SK-N-SH treated with all-trans-retinoic acid at 6 μM for 48 hours (cell line): ENCODE results near the gene COL3A1.

ENCODE experiments used
- ATAC-seq: fragments of 200-7000 bp; cut with Tn5 transposase; 3 replicates; pipeline ENCODE4 v1.9.1; 2020; ENCODE audit warnings: mild to moderate bottlenecking, moderate library complexity
- ARNTL ChIP-seq: fragments of 450-650 bp; formaldehyde crosslinking; IDR thresholded peaks from 2 replicates; pipeline ENCODE4 v1.5.0; 2020; ENCODE audit warnings: low read depth, mild to moderate bottlenecking, moderate library complexity, borderline replicate concordance
- BACH2 ChIP-seq: fragments of 250-450 bp; sonication (Bioruptor Pico); IDR thresholded peaks from 2 replicates; pipeline ENCODE4 v1.9.0; 2021; ENCODE audit warnings: mild to moderate bottlenecking, borderline replicate concordance
- CSDC2 ChIP-seq: fragments of 250-450 bp; sonication (Bioruptor Pico); IDR thresholded peaks from 2 replicates; pipeline ENCODE4 v1.5.0; 2020; ENCODE audit warnings: mild to moderate bottlenecking, moderate library complexity
- ESRRG ChIP-seq: fragments of 250-450 bp; sonication (Bioruptor Pico); IDR thresholded peaks from 2 replicates; pipeline ENCODE4 v1.6.1; 2021; ENCODE audit warnings: mild to moderate bottlenecking
- GLIS3 ChIP-seq: fragments of 250-450 bp; sonication (Bioruptor Pico); IDR thresholded peaks from 2 replicates; pipeline ENCODE4 v1.5.0; 2020; ENCODE audit warnings: mild to moderate bottlenecking, moderate library complexity
- ISL1 ChIP-seq: fragments of 250-450 bp; sonication (Bioruptor Pico); IDR thresholded peaks from 2 replicates; pipeline ENCODE4 v2.1.2; 2022; ENCODE audit warnings: mild to moderate bottlenecking, moderate library complexity
- OSR1 ChIP-seq: fragments of 250-450 bp; sonication (Bioruptor Pico); IDR thresholded peaks from 2 replicates; pipeline ENCODE4 v1.8.0; 2022; ENCODE audit warnings: moderate library complexity, mild to moderate bottlenecking, inconsistent platforms
- RARB ChIP-seq: fragments of 250-450 bp; sonication (Bioruptor Pico); IDR thresholded peaks from 2 replicates; pipeline ENCODE4 v1.8.0; 2021; ENCODE audit warnings: mild to moderate bottlenecking, moderate library complexity
- SNAI2 ChIP-seq: fragments of 250-450 bp; sonication (Bioruptor Pico); IDR thresholded peaks from 2 replicates; pipeline ENCODE4 v1.5.0; 2020; ENCODE audit warnings: mild to moderate bottlenecking, moderate library complexity
- TCF4 ChIP-seq: fragments of 250-450 bp; sonication (Bioruptor Pico); IDR thresholded peaks from 2 replicates; pipeline ENCODE4 v1.8.0; 2021; ENCODE audit warnings: mild to moderate bottlenecking, moderate library complexity, borderline replicate concordance
- TOX ChIP-seq: fragments of 250-450 bp; sonication (Bioruptor Pico); IDR thresholded peaks from 2 replicates; pipeline ENCODE4 v1.8.0; 2021; ENCODE audit warnings: mild to moderate bottlenecking, moderate library complexity, borderline replicate concordance
- ZC3H10 ChIP-seq: fragments of 250-450 bp; sonication (Bioruptor Pico); IDR thresholded peaks from 2 replicates; pipeline ENCODE4 v1.5.1; 2021; ENCODE audit warnings: mild to moderate bottlenecking, moderate library complexity
- ZFP3 ChIP-seq: fragments of 250-450 bp; sonication (Bioruptor Pico); IDR thresholded peaks from 2 replicates; pipeline ENCODE4 v1.5.0; 2020; ENCODE audit warnings: mild to moderate bottlenecking, moderate library complexity
- ZFP30 ChIP-seq: fragments of 450-650 bp; formaldehyde crosslinking; IDR thresholded peaks from 2 replicates; pipeline ENCODE4 v1.5.0; 2022; ENCODE audit warnings: mild to moderate bottlenecking, moderate library complexity
- ZNF565 ChIP-seq: fragments of 450-650 bp; formaldehyde crosslinking; conservative IDR thresholded peaks from 2 replicates; pipeline ENCODE4 v1.5.0; 2020; ENCODE audit warnings: low read depth, mild to moderate bottlenecking, moderate library complexity
- ZNF70 ChIP-seq: fragments of 450-650 bp; formaldehyde crosslinking; IDR thresholded peaks from 2 replicates; pipeline ENCODE4 v1.5.0; 2020; ENCODE audit warnings: mild to moderate bottlenecking, moderate library complexity
- ZNF8 ChIP-seq: fragments of 450-650 bp; formaldehyde crosslinking; IDR thresholded peaks from 2 replicates; pipeline ENCODE4 v1.5.0; 2020; ENCODE audit warnings: mild to moderate bottlenecking, moderate library complexity
- TF ChIP-seq, protein P1 (sequence below): fragments of 250-450 bp; sonication (Bioruptor Pico); IDR thresholded peaks from 2 replicates; pipeline ENCODE4 v1.8.0; 2021; ENCODE audit warnings: low read depth, mild to moderate bottlenecking, moderate library complexity, borderline replicate concordance
- TF ChIP-seq, protein P2 (sequence below): fragments of 250-450 bp; sonication (Bioruptor Pico); IDR thresholded peaks from 2 replicates; pipeline ENCODE4 v1.5.1; 2021; ENCODE audit warnings: mild to moderate bottlenecking, moderate library complexity
- TF ChIP-seq, protein P3 (sequence below): fragments of 250-450 bp; sonication (Bioruptor Pico); IDR thresholded peaks from 2 replicates; pipeline ENCODE4 v1.5.0; 2020; ENCODE audit warnings: mild to moderate bottlenecking, moderate library complexity
- TF ChIP-seq, protein P4 (sequence below): fragments of 250-450 bp; sonication (Bioruptor Pico); IDR thresholded peaks from 2 replicates; pipeline ENCODE4 v1.5.1; 2020; ENCODE audit warnings: low read depth, mild to moderate bottlenecking, moderate library complexity

The COL3A1 gene

DNA sequence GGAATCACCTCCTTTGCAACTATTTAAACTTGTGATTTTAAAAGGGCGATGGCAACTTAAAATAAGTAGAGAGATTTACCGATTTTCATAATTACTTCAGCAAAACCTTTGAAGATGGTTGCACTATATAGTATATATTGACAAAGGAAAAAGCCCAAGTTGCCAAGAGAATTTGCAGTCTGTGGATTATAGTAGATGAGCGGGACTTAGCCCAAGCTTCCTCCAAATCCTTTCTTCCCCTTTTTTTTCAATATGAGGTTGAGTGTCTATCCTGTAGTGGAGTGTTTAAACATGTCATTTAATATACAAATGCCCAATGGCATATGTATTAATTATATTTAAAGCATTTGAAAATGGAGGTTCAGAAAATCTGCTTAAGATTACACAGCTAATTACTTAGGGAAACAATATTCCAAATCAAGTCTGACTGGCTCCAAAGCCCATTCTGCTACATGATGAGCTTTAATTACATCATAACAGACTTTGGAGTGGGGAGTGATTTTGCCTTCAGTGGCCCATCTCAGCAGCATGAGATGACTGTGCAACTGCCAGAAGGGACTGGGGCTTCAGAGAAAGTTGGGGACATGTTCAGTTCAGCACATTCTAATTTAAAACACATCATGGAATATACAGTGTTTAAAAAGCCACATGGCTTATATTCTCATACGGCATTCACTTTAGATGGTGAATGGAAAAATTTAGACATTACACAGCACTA is 73.2 kb downstream of the COL3A1 start:
- no peak; the same call in 2 of the 3 replicates for ATAC-seq
- TF ChIP-seq ZFP30 (CRISPR knock-in tag) (no peak), ARNTL (CRISPR knock-in tag) (no peak), CSDC2 (no peak), ZFP3 (CRISPR knock-in tag) (no peak), GLIS3 (CRISPR knock-in tag) (no peak), SNAI2 (CRISPR knock-in tag) (no peak), BACH2 (CRISPR knock-in tag) (no peak), ESRRG (CRISPR knock-in tag) (no peak), RARB (CRISPR knock-in tag) (no peak), TOX (CRISPR knock-in tag) (no peak), ZNF70 (CRISPR knock-in tag) (no peak)
- TF ChIP-seq, protein P1, sequence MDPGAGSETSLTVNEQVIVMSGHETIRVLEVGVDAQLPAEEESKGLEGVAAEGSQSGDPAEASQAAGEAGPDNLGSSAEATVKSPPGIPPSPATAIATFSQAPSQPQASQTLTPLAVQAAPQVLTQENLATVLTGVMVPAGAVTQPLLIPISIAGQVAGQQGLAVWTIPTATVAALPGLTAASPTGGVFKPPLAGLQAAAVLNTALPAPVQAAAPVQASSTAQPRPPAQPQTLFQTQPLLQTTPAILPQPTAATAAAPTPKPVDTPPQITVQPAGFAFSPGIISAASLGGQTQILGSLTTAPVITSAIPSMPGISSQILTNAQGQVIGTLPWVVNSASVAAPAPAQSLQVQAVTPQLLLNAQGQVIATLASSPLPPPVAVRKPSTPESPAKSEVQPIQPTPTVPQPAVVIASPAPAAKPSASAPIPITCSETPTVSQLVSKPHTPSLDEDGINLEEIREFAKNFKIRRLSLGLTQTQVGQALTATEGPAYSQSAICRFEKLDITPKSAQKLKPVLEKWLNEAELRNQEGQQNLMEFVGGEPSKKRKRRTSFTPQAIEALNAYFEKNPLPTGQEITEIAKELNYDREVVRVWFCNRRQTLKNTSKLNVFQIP (CRISPR knock-in tag) = no peak
- TF ChIP-seq, protein P2, sequence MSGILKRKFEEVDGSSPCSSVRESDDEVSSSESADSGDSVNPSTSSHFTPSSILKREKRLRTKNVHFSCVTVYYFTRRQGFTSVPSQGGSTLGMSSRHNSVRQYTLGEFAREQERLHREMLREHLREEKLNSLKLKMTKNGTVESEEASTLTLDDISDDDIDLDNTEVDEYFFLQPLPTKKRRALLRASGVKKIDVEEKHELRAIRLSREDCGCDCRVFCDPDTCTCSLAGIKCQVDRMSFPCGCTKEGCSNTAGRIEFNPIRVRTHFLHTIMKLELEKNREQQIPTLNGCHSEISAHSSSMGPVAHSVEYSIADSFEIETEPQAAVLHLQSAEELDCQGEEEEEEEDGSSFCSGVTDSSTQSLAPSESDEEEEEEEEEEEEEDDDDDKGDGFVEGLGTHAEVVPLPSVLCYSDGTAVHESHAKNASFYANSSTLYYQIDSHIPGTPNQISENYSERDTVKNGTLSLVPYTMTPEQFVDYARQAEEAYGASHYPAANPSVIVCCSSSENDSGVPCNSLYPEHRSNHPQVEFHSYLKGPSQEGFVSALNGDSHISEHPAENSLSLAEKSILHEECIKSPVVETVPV (CRISPR knock-in tag) = no peak
- TF ChIP-seq, protein P3, sequence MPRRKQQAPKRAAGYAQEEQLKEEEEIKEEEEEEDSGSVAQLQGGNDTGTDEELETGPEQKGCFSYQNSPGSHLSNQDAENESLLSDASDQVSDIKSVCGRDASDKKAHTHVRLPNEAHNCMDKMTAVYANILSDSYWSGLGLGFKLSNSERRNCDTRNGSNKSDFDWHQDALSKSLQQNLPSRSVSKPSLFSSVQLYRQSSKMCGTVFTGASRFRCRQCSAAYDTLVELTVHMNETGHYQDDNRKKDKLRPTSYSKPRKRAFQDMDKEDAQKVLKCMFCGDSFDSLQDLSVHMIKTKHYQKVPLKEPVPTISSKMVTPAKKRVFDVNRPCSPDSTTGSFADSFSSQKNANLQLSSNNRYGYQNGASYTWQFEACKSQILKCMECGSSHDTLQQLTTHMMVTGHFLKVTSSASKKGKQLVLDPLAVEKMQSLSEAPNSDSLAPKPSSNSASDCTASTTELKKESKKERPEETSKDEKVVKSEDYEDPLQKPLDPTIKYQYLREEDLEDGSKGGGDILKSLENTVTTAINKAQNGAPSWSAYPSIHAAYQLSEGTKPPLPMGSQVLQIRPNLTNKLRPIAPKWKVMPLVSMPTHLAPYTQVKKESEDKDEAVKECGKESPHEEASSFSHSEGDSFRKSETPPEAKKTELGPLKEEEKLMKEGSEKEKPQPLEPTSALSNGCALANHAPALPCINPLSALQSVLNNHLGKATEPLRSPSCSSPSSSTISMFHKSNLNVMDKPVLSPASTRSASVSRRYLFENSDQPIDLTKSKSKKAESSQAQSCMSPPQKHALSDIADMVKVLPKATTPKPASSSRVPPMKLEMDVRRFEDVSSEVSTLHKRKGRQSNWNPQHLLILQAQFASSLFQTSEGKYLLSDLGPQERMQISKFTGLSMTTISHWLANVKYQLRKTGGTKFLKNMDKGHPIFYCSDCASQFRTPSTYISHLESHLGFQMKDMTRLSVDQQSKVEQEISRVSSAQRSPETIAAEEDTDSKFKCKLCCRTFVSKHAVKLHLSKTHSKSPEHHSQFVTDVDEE = no peak
- TF ChIP-seq, all 23 proteins: peak for 0

DNA sequence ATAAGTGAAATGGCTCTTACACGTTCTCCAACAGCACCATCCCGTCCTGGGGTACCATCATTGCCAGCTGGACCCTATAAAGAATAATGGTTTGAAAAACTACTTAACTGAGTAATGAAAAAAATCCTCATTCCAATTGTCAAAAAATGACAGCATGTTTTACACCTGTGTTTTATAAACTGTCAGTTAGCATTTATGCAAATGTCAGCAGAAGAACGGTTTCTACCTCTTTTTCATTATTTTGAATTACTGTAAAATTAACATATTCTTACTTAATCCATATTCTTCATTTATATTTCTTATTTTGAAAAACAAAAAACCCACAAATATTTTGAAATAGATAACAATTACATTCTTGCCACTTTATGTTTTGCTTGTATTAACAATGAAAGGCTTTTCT is 74.0 kb downstream of the COL3A1 start:
- TF ChIP-seq ZNF8 (CRISPR knock-in tag) (no peak), GLIS3 (CRISPR knock-in tag) (no peak), ZNF70 (CRISPR knock-in tag) (no peak), ARNTL (CRISPR knock-in tag) (no peak), OSR1 (CRISPR knock-in tag) (no peak), RARB (CRISPR knock-in tag) (no peak), TOX (CRISPR knock-in tag) (no peak), ZFP30 (CRISPR knock-in tag) (no peak), TCF4 (no peak), BACH2 (CRISPR knock-in tag) (no peak), ZNF565 (CRISPR knock-in tag) (no peak), CSDC2 (no peak), SNAI2 (CRISPR knock-in tag) (no peak), ZC3H10 (CRISPR knock-in tag) (no peak), ESRRG (CRISPR knock-in tag) (no peak), ISL1 (no peak)
- TF ChIP-seq, protein P3 = no peak
- TF ChIP-seq, protein P1 (CRISPR knock-in tag) = no peak
- TF ChIP-seq, protein P2 (CRISPR knock-in tag) = no peak
- TF ChIP-seq, protein P4, sequence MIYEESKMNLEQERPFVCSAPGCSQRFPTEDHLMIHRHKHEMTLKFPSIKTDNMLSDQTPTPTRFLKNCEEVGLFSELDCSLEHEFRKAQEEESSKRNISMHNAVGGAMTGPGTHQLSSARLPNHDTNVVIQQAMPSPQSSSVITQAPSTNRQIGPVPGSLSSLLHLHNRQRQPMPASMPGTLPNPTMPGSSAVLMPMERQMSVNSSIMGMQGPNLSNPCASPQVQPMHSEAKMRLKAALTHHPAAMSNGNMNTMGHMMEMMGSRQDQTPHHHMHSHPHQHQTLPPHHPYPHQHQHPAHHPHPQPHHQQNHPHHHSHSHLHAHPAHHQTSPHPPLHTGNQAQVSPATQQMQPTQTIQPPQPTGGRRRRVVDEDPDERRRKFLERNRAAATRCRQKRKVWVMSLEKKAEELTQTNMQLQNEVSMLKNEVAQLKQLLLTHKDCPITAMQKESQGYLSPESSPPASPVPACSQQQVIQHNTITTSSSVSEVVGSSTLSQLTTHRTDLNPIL (CRISPR knock-in tag) = no peak
- ATAC-seq = no peak
